H1 (cell line): ENCODE measurements around the gene TBX4. TPM values are rescaled to one million over a fixed set of nuclear protein-coding genes. Genes with fewer than 3 reads are reported as not detected.

Experiments
- CBX5 ChIP-seq: fragments of 300-800, 300-1000 bp; sonication (generic); IDR thresholded peaks from 2 replicates; pipeline ENCODE4 v1.7.1; 2016; ENCODE audit warnings: antibody characterized with exemption, low read length, low read depth
- GABPA ChIP-seq: IDR thresholded peaks from 2 replicates; pipeline ENCODE4 v1.6.1; 2011; ENCODE audit warnings: mild to moderate bottlenecking, low read length, moderate library complexity, borderline replicate concordance; ENCODE audit not compliant: insufficient read depth
- HDAC6 ChIP-seq: IDR thresholded peaks from one replicate; pipeline ENCODE4 v1.7.1; 2012; ENCODE audit warnings: low read depth, mild to moderate bottlenecking, inconsistent platforms, low read length, moderate library complexity
- MAX ChIP-seq: IDR thresholded peaks from 2 replicates; pipeline ENCODE4 v1.6.1; 2012; ENCODE audit warnings: inconsistent platforms
- RFX5 ChIP-seq: IDR thresholded peaks from 2 replicates; pipeline ENCODE4 v1.6.1; 2011; ENCODE audit warnings: low read depth, low read length, improper control_type of control experiment, borderline replicate concordance
- TBP ChIP-seq: IDR thresholded peaks from 2 replicates; pipeline ENCODE4 v1.6.1; 2011; ENCODE audit warnings: low read depth, low read length, improper control_type of control experiment
- polyA plus RNA-seq, 7 experiments: library from polyadenylated mRNA; depleted of rRNA in 3 of 7; stranded (reverse) in 5 of 7; unstranded in 2 of 7; fragments of >200 nt in 5 of 7; fragments of 200-250 nt in 2 of 7; gene quantifications; 1 replicate in 5 of 7; 2 replicates in 1 of 7; 4 replicates in 1 of 7; pipeline versions ENCODE4 v1.2.1 to v1.2.3, GENCODE V29; 2011 to 2013; ENCODE audit warnings: missing spikeins in 2 of 7, mixed read lengths in 2 of 7
- total RNA-seq: library from RNA; stranded (reverse); fragmentation: NEBNext Ultra II Directional; extraction: Animal tissue kit (Norgen Biotek cat#: 25700); gene quantifications from 2 replicates; pipeline ENCODE4 v1.2.1, GENCODE V29; 2021

The TBX4 gene
- total and polyA plus RNA-seq, 2 of the 8 experiments (the other 6 are each of a cell fraction or from before 2014, with no cell fraction given): 0.02 TPM; not detected in 1

DNA sequence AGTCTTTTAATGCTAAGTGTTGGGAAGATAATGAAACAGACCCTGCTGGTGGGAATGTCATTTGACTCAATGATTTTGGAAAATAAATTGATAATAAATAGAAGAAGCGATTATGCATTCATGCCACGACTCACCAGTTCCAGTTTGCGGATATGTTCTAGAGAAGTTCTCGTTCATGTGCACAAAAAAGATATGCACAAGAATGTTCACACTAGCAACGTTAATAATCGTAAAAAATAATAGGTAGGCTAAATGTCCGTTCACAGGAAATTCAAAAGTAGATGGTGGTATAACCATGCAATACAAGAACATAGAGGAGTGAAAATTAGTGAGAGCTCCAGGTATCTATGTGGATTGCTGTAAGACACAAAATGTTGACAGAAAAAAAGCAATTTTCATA is 79.0 kb downstream of the TBX4 start (continued):
- no peak for TF ChIP-seq TBP
- TF ChIP-seq GABPA: no peak
- no peak for TF ChIP-seq RFX5
- no peak for TF ChIP-seq CBX5
- TF ChIP-seq MAX: no peak
- TF ChIP-seq HDAC6: no peak
